ENCODE measurements around the gene COQ8A.

The COQ8A gene

GRCh38 chr1:226974544-226975258 is 34.6 kb downstream of the COQ8A start:
- DNase-seq (ENCODE audit: low read depth) = no peak

DNA sequence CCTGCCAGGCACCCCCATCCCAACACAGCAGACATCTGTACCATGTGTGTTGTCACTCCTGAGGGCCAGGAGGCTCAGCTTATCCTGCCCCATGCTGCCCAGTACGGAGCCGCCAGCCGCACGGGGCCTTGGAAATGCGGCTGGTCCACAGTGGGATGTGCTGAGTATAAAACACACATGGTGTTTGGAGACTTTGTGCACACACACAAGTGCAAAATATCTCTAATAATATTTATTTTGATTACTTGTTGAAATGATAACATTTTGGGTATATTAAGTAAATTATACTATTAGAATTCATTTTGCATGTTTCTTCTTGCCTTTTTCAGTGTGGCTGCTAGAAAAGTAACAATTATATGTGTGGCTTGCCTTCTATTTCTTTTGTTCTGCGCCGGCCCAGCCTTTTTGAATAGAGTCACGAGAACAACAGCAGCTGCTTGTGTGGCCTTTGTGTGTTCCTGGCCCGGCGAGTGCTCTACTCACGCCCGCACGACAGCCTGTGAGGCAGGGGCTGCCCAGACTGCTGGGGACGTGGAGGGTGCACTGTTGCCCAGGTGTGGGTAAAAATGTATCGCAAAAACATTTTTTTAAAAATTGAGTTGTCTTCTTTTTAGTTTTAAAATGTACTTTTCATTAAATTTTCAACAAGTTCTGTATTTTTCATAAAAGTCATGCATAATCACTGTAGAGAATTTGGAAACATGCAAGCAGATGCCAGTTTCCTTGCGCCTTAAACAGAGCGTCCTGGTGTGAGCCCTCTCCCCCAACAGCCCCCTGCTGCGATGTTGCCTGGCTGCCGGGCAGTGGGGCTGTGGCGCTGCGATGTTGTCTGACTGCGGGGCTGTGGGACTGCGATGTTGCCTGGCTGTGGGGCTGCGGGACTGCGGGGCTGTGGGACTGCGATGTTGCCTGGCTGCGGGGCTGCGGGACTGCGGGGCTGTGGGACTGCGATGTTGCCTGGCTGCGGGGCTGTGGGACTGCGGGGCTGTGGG is 35.5 kb downstream of the COQ8A start:
- no peak for DNase-seq (ENCODE audit: low read depth)

GRCh38 chr1:226976276-226976977 is 36.3 kb downstream of the COQ8A start:
- DNase-seq (ENCODE audit: low read depth) = no peak

GRCh38 chr1:226976978-226977642 is 37.0 kb downstream of the COQ8A start:
- DNase-seq (ENCODE audit: low read depth) = no peak

DNA sequence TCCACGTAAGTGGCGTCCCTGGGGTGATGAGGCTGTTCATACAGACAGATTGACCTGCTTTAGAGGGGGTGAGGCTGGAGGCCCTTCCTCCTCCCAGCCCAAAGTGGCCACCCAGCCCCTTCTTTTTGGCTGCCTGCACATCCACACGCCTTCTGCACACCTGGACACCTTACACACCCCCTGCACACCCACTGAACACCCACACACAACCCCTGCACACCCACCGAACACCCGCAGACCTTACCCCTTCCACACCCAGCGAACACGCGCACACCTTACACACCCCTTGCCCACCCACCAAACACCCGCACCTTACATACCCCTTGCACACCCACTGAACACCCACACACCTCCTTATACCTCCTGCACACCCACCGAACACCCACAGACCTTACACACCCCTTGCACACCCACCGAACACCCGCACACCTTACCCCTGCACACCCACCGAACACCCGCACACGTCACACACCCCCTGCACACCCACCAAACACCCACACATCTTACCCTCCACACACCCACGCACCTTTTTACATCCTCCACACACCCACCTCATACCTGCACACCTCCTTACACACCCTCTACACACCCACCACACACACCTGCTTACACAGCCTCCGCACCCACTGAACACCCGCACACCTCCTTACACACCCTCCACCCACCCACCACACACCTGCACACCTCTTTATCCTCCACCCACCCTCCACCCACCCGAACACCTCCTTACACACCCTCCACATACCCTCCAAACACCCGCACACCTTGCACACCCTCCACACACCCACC is 37.7 kb downstream of the COQ8A start:
- no peak for DNase-seq (ENCODE audit: low read depth)

DNA sequence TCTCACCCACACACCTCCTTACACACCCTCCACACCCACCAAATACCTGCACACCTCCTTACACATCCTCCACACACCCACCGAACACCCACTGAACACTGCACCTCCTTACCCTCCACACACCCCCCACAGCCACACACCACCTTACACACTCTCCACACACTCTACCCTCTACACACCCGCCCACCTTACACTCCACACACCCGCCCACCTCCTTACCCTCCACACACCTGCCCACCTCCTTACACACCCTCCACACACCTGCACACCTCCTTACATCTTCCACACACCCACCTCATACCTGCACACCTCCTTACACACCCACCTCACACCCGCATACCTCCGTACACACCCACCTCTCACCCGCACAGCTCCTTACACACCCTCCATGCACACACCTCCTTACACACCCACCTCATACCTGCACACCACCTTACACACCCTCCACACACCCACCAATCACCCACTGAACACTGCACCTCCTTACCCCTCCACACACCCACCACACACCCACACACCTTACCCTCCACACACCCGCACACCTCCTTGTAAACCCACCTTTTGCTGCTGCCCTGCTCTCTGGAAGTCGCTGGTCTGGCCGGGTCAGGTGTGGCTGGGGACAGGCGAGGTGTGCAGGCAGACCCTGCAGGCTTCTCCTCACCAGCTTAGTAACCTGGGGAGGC is 38.5 kb downstream of the COQ8A start:
- DNase-seq (ENCODE audit: low read depth) = no peak

- DNase-seq (ENCODE audit: low read depth) = no peak
Observed at GRCh38 chr1:226979115-226979516, 39.0 kb downstream of the COQ8A start.

GRCh38 chr1:226979517-226980121 is 39.5 kb downstream of the COQ8A start:
- no peak for DNase-seq (ENCODE audit: low read depth)

DNA sequence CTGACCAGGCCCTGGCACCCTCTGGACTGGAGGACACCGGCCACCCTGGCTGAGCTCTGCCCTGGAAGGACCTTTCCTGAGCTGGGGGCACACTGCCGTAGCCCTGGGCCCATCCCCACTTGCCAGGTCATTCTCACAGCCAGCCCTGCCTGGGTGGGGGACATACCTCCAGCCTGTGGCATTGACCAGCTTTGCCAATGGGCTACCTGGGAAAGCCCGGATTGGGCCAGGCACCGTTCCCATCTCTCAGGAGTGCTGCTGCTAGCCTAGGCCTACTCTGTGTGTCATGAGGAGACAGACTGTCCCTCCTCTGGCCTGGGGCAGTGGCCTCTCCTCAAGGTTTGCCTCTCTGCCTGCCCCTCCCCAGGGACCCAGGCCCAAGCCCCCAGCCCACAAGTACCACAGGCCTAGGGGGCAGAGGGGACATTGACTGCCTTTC is 40.0 kb downstream of the COQ8A start:
- DNase-seq (ENCODE audit: low read depth) = no peak

DNA sequence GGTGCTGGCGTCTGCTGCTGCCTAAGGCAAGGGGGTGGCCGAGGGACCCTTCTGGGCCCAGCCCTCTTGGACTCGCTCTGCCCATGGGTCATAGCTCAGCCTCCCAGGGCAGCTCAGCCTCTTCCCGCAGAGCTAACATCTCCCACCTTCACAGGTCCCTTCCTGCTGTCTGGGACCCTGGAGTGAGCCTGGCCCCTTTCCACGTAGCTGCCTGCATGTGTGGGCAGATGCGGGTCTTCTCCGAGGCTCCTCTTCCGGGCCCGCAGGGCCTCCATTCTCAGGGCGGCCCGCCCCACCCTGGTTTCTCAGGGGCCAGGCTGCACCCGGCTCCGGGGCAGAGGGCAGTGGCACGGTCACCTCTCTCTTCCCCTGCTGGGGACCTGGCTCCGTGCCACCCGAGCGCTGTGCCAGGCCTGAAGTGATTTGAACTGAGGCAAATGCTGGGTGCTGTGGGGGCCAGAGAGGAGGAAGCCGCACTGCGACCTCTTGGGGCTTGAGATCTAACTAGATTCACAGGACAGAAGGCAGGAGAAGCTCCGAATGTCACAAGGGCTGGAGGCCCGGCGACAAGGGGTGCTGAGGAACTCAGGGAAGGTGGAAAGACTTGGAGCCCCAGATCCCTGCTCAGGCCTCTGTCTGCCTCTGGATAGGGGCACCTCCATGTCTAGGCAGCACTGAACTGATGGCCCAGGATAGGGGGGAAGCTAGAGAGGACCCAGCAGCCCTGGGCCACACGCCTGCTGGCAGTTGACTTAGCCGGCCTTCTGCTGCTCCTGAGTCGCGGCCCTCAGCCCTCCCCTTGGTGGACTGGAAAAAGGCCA is 40.7 kb downstream of the COQ8A start:
- no peak for DNase-seq (ENCODE audit: low read depth)

- no peak for DNase-seq (ENCODE audit: low read depth)
Observed at GRCh38 chr1:226981386-226981817, 41.3 kb downstream of the COQ8A start.

DNA sequence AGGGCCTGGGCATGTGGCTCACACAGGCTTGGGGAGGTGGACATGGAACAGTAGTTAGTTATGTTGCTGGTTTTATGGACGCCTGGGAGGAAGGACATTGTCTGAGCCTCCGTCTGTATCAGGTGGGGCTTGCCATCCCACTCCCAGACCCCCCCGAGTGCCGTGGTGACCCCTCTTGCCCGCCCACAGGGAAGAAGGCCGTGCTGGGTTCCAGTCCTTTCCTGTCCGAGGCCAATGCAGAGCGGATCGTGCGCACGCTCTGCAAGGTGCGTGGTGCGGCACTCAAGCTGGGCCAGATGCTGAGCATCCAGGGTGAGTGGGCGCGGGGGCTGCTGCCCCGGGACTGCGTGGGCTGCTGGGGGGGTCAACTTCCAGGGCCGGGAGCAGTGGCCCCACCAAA is 41.7 kb downstream of the COQ8A start:
- no peak for DNase-seq (ENCODE audit: low read depth)

DNA sequence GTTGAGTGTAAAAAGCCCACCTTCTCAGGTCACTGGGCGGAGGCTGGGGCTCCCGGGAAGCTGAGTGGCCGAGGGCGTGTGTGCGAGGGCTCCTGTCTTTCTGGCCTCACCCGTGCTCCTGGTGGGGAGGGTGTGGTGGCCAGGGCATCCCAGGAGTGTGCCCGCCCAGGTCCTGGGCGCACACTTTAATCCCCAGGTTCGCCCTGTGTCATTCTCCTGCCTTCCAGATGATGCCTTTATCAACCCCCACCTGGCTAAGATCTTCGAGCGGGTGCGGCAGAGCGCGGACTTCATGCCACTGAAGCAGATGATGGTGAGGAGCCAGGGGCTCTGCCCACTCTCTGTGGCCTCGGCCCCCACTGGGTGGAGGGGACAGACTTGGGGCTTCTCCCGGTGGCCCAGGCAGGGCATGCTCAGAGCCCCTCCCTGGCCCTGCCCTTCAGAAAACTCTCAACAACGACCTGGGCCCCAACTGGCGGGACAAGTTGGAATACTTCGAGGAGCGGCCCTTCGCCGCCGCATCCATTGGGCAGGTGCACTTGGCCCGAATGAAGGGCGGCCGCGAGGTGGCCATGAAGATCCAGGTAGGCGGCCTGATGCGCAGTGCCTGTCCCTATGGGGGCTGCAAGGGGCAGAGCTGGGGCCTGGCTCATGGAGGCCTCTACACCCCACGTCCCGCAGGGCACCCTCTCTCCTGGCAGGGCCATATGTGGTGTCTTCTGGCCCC is 42.5 kb downstream of the COQ8A start:
- no peak for DNase-seq (ENCODE audit: low read depth)

- DNase-seq (ENCODE audit: low read depth) = no peak
Observed at GRCh38 chr1:226983247-226983991, 43.3 kb downstream of the COQ8A start.

- no peak for DNase-seq (ENCODE audit: low read depth)
Observed at GRCh38 chr1:226983992-226984364, 43.9 kb downstream of the COQ8A start.

DNA sequence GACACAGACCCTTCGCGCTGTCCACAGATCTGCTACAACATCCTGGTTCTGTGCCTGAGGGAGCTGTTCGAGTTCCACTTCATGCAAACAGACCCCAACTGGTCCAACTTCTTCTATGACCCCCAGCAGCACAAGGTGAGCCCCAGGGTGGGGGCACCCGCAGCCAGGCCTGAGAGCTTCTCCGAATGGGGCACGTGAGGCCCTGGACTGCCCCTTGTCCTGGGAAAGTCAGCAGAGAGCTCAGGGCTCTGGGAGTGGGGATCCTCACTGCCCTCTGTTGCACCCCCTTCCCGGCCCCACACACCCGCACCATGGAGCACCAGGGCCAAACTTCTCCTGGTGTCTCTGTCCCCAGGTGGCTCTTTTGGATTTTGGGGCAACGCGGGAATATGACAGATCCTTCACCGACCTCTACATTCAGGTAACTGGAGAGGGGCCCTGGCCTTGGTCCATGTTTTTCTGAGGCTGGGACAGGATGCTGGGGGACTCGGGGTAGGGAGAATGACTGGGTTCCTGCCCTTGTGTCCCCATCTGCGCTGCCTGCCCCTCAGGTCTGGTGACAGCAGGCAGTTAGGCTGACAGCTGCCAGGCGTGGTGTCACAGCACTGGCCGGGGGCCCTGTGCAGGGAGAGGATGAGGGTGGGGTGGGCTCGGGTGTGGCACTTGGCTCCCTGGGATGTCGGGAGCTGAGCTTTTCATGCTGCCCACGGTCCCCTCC is 44.6 kb downstream of the COQ8A start:
- no peak for DNase-seq (ENCODE audit: low read depth)

- no peak for DNase-seq (ENCODE audit: low read depth)
Observed at GRCh38 chr1:226985239-226985838, 45.2 kb downstream of the COQ8A start.
